Activated naive CD8-positive, alpha-beta T cell treated with anti-CD3 and anti-CD28 coated beads, Interleukin-2, amount 50 U/mL, for 24 hours (primary cell): ENCODE data around the gene ZYX.
"Not testable (repeated sequence)": the region's sequence is repeated elsewhere in the genome, so short reads cannot be mapped to it uniquely, and the experiment has no call there.

Experiments used
- ATAC-seq: fragments of 150-1000 bp; cut with Tn5 transposase; one replicate; pipeline ENCODE4 v1.10.0; 2021
- DNase-seq: peaks from one replicate; pipeline ENCODE4 v3.0.0; 2021
- H3K27ac Mint-ChIP-seq: one replicate; pipeline ENCODE4 v1.8.0; 2021; ENCODE audit warnings: mild to moderate bottlenecking, mixed read lengths
- H3K27me3 Mint-ChIP-seq: one replicate; pipeline ENCODE4 v1.8.0; 2021; ENCODE audit warnings: mixed read lengths
- H3K36me3 Mint-ChIP-seq: one replicate; pipeline ENCODE4 v1.8.0; 2021; ENCODE audit warnings: low read depth, mixed read lengths
- H3K4me1 Mint-ChIP-seq: one replicate; pipeline ENCODE4 v1.8.0; 2021; ENCODE audit warnings: mixed read lengths
- H3K4me3 Mint-ChIP-seq: one replicate; pipeline ENCODE4 v1.8.0; 2021; ENCODE audit warnings: mild to moderate bottlenecking, moderate library complexity, mixed read lengths
- H3K9me3 Mint-ChIP-seq: one replicate; pipeline ENCODE4 v1.8.0; 2021; ENCODE audit warnings: mixed read lengths

Gene ZYX

DNA sequence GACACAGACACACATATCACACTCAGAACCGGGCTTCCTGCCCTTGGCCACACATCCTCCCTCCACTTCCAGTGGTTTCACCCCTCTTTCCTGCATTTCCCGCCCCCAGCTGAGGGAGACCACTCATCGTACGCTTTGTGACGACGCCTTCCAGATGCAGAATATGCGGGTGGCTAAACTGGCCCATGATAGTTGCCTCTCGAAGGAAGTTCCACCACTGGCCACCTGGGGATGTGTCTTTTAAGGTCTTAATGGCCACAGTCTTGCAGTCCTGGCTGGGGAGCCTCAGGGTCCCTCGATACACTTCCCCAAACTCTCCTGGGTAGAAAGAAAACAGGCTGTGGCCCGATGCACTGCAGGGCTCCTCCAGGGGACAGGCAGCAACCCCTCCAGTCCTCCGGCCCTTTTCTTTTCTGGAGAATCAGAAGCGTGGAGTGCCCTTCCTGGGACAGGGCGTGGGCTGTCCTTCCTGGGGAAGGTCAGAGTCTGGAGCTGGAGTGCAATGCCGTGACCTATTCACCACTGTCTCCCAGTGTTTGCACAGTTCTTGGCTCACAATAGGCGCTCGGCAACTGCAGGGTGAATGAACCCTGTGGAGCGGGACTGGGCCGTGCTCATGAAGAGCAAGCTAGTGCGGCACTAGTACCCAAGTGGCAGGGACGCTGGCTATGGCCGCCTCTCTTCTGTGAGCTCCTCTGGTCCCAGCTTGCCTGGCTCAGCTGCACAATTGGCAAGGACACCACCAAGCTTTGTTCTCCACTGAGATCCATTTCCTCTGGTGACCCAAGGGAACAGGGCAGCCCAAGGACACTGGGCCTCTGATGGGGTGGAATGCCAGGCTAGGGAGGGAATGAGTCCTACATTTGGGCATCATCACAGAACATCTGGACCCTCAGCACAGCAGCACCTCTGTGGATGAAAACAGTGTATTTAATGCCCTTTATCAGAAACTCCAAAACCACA lies 14.3 kb downstream of the ZYX start:
- H3K27ac Mint-ChIP-seq: peak overlapping the region; percentile 52
- H3K27me3 Mint-ChIP-seq: no peaks in the 10 kb centered on the region
- DNase-seq (no peak), ATAC-seq (no peak)
- H3K36me3 Mint-ChIP-seq: peaks cover 6% of the 10 kb centered on the region
- H3K9me3 Mint-ChIP-seq: no peaks in the 10 kb centered on the region
- H3K4me3 Mint-ChIP-seq: no peak overlapping the region
- peaks cover 5% of the 10 kb centered on the region for H3K4me1 Mint-ChIP-seq

DNA sequence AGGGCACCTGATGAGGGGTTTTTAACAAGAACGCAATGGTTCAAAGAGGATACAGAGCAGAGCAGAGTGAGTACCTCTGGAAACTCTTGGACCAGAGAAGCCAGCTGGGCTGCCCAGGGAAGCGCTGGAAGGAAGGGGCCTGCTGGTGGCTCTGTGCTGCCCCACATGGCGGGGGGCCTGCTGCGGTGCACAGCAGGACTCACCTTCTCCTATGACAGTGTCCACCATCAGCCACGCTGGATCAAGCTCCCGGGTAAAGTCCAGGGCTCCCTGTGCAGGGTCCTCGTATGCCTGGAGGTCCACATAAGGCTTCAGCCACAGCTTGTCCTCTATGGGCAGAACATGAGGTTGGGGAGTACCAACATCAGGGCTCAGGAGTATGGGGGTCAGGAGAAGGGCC lies 15.0 kb downstream of the ZYX start:
- no peaks in the 10 kb centered on the region for H3K27me3 Mint-ChIP-seq
- no peak for DNase-seq
- no peak for ATAC-seq
- no peaks in the 10 kb centered on the region for H3K9me3 Mint-ChIP-seq
- no peak overlapping the region for H3K4me3 Mint-ChIP-seq
- peaks cover 5% of the 10 kb centered on the region for H3K4me1 Mint-ChIP-seq
- no peak overlapping the region for H3K27ac Mint-ChIP-seq
- peaks cover 3% of the 10 kb centered on the region for H3K36me3 Mint-ChIP-seq

- ATAC-seq (no peak), DNase-seq (no peak)
- Mint-ChIP-seq H3K9me3 (no peaks in the 10 kb centered on the region), H3K36me3 (peaks cover 3% of the 10 kb centered on the region), H3K4me1 (peaks cover 5% of the 10 kb centered on the region), H3K27me3 (no peaks in the 10 kb centered on the region), H3K4me3 (no peak overlapping the region), H3K27ac (no peak overlapping the region)
Observed at GRCh38 chr7:143396625-143397556, 15.7 kb downstream of the ZYX start.

DNA sequence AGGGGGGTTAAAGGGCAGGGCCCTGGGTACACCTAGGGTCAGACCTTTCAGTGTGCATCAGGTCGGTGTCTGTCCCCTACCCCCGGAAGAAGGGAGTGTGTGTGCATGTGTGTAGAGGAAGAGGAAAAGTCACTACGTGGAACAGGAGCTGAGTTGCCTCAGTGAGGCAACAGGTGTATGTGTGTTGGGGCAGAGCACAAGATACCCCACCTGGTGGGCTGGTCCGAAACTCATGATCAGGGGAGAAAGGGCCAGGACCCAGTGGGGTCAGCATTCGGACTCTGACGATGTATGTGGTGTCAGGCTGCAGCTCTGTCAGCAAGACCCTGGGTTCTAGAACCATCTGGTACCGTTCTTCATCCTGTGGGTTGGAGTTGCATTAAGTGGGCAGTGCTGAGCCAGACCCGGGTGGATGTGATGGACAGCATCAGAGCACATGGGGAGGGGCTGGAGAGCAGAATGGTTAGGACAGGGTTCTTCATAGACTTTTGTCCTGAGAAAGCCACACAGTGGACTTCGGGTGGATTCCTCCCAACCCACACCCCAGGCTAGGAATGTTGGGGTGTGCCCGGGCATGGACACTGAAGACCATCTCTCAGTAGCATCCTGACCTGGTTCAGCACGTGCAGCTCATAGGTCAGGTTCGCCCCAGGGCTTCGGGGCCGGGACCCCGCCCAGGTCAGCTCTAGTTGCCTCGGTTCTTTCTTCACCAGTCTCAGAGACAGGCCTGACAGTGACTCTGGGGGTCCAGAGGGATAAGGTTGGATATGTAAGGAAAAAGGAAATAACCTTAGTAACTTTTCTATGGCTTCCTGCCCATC lies 16.8 kb downstream of the ZYX start:
- H3K27me3 Mint-ChIP-seq: no peaks in the 10 kb centered on the region
- H3K4me3 Mint-ChIP-seq: no peak overlapping the region
- no peaks in the 10 kb centered on the region for H3K9me3 Mint-ChIP-seq
- ATAC-seq (no peak), DNase-seq (no peak)
- no peak overlapping the region for H3K27ac Mint-ChIP-seq
- H3K36me3 Mint-ChIP-seq: peaks cover 1% of the 10 kb centered on the region
- H3K4me1 Mint-ChIP-seq: peaks cover 5% of the 10 kb centered on the region

DNA sequence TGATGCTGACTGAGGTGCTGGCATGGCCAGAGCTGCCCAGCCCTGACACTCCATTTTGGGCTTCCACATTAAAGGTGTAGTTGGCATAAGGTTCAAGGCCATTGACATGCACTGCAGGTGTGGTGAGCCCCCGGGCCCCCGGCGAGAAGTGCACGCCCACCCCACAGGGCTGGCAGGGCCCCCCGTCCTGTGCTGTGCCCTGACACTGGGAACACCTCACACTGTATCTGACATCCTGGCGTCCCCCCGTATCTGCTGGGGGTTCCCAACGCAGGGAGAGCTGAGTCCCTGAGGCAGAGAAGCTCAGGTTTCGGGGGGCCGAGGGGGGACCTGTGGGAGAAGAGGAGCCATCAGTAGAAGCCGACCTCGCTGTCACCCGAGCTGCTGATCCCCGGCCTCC lies 17.5 kb downstream of the ZYX start:
- ATAC-seq (no peak), DNase-seq (no peak)
- H3K4me1 Mint-ChIP-seq: peaks cover 8% of the 10 kb centered on the region
- no peak overlapping the region for H3K4me3 Mint-ChIP-seq
- no peaks in the 10 kb centered on the region for H3K9me3 Mint-ChIP-seq
- no peaks in the 10 kb centered on the region for H3K27me3 Mint-ChIP-seq
- no peak overlapping the region for H3K27ac Mint-ChIP-seq
- H3K36me3 Mint-ChIP-seq: no peaks in the 10 kb centered on the region

- no peaks in the 10 kb centered on the region for H3K9me3 Mint-ChIP-seq
- H3K4me1 Mint-ChIP-seq: peaks cover 10% of the 10 kb centered on the region
- ATAC-seq (no peak), DNase-seq (no peak)
- no peak overlapping the region for H3K4me3 Mint-ChIP-seq
- no peak overlapping the region for H3K27ac Mint-ChIP-seq
- no peaks in the 10 kb centered on the region for H3K27me3 Mint-ChIP-seq
- H3K36me3 Mint-ChIP-seq: no peaks in the 10 kb centered on the region
Observed at GRCh38 chr7:143399151-143399550, 18.0 kb downstream of the ZYX start.

DNA sequence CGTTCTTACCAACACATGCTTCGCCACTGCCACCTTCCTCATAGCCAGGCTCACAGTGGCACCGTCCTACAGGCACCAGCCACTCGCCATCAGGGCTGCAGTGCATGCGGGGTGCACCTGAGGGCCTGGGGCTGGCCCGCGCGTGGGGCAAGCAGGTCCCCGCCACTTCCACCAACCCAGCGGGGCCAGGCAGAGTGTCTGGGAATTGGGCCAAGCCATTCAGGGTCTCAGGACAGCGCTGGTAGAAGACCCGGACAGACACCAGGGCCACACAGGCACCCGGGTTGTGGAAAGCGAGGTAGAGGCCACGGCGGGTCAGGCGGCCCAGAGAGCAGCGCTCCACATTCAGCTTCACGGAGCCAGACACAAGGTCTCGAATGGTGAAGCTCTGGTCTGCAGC lies 18.5 kb downstream of the ZYX start:
- Mint-ChIP-seq H3K27me3 (no peaks in the 10 kb centered on the region), H3K4me3 (no peak overlapping the region), H3K36me3 (no peaks in the 10 kb centered on the region), H3K4me1 (peaks cover 13% of the 10 kb centered on the region), H3K9me3 (no peaks in the 10 kb centered on the region), H3K27ac (no peak overlapping the region)
- DNase-seq (no peak), ATAC-seq (no peak)

DNA sequence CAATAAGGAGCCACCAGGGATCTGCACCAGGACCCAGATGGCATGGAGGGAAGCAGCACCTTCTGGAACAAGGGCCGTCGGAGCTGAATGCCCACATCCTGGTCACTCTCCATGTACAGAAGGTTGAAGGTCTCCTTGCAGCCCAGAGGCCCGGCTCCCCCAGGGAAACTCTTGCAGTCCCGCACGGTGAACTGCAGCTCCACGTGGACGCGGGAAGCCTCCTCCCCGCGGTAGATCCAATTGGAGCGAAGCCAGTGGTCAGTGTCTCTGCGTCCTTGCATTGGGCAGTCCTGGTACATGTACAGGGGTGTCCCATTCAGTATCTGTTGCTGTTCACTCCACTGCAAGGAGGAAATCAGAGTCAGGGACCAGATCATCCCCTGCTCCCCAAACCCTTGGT lies 20.1 kb downstream of the ZYX start:
- DNase-seq (no peak), ATAC-seq (no peak)
- H3K4me1 Mint-ChIP-seq: peaks cover 11% of the 10 kb centered on the region
- no peaks in the 10 kb centered on the region for H3K27me3 Mint-ChIP-seq
- H3K9me3 Mint-ChIP-seq: no peaks in the 10 kb centered on the region
- no peak overlapping the region for H3K27ac Mint-ChIP-seq
- no peaks in the 10 kb centered on the region for H3K36me3 Mint-ChIP-seq
- no peak overlapping the region for H3K4me3 Mint-ChIP-seq

DNA sequence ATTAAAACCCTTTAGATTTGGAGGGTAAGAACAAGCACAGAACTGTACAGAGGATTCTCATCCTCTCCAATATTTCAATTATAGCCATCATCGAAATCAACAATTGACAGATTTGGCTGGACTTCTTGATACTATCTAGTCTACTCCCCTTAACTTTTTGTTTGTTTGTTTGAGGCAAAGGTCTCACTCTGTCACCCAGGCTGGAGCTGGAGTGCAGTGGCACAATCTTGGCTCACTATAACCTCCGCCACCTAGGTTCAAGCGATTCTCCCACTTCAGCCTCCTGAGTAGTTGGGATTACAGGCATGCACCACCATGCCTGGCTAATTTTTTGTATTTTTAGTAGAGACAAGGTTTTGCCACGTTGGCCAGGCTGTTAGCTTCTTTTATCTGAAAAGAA lies 21.1 kb downstream of the ZYX start:
- H3K9me3 Mint-ChIP-seq, H3K27me3 Mint-ChIP-seq, H3K36me3 Mint-ChIP-seq, H3K4me3 Mint-ChIP-seq, ATAC-seq, DNase-seq, H3K27ac Mint-ChIP-seq: not testable (repeated sequence)
- peaks cover 20% of the 10 kb centered on the region for H3K4me1 Mint-ChIP-seq

DNA sequence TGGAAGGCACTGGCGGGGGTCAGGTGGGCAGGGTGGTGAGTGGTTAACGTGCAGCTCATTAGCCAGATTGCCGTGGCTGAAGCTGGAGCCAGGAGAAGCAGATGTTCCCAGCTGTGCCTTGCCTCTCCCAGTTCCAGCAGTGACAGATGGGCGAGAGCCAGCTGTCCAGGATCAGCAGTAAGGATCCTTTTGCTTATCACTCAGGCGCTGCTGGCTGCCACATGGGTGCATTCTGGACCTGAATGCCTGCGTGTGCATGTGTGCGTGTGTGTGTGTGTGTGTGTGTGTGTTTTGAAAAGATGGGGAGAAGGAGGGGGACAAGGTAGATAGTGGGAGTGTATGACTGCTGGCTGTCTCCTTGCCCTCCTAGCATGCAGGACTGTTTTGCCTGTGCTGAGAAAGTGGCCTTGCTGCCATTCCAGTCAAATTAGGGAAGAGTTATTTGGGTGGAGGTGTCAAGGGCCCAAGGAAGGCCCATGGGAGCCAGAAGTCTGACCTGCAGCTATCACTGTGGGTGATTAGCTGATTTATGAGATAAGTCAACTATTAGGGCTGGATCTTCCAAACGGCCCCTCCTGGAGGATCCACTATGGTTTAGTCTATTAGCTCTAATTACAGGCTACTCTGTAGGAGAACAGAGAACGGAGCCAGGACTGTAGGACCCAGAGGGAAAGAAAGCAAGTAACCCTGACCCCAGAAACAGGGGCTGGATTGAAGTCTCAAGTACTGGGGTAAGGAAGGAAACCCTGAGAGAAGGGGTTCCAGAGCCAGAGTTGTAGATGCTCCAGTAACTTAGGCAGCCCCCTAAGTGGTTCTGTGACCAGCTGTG lies 24.2 kb downstream of the ZYX start:
- Mint-ChIP-seq H3K4me1 (peaks cover 47% of the 10 kb centered on the region), H3K27me3 (no peaks in the 10 kb centered on the region), H3K4me3 (no peak overlapping the region), H3K9me3 (no peaks in the 10 kb centered on the region), H3K27ac (no peak overlapping the region), H3K36me3 (no peaks in the 10 kb centered on the region)
- DNase-seq: no peak
- ATAC-seq: no peak

DNA sequence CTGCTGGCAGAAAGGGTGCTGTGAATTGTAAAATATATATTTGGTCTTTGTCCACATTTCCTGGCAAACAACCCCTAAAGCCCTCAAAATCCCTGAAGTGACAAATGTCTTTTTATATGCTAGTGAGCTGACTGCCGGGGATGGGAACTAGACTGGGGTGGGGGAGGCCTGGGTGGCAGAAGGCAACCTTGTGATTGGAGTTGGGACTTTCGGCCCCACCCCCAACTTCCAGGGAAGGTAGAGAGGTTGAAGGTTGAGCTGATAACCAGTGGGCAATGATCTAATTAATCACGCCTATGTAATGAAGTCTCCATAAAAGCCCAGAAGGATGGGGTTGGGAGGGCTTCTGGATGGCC lies 24.8 kb downstream of the ZYX start:
- H3K9me3 Mint-ChIP-seq: no peaks in the 10 kb centered on the region
- no peaks in the 10 kb centered on the region for H3K27me3 Mint-ChIP-seq
- no peak overlapping the region for H3K4me3 Mint-ChIP-seq
- peaks cover 50% of the 10 kb centered on the region for H3K4me1 Mint-ChIP-seq
- no peaks in the 10 kb centered on the region for H3K36me3 Mint-ChIP-seq
- DNase-seq (no peak), ATAC-seq (no peak)
- H3K27ac Mint-ChIP-seq: no peak overlapping the region

DNA sequence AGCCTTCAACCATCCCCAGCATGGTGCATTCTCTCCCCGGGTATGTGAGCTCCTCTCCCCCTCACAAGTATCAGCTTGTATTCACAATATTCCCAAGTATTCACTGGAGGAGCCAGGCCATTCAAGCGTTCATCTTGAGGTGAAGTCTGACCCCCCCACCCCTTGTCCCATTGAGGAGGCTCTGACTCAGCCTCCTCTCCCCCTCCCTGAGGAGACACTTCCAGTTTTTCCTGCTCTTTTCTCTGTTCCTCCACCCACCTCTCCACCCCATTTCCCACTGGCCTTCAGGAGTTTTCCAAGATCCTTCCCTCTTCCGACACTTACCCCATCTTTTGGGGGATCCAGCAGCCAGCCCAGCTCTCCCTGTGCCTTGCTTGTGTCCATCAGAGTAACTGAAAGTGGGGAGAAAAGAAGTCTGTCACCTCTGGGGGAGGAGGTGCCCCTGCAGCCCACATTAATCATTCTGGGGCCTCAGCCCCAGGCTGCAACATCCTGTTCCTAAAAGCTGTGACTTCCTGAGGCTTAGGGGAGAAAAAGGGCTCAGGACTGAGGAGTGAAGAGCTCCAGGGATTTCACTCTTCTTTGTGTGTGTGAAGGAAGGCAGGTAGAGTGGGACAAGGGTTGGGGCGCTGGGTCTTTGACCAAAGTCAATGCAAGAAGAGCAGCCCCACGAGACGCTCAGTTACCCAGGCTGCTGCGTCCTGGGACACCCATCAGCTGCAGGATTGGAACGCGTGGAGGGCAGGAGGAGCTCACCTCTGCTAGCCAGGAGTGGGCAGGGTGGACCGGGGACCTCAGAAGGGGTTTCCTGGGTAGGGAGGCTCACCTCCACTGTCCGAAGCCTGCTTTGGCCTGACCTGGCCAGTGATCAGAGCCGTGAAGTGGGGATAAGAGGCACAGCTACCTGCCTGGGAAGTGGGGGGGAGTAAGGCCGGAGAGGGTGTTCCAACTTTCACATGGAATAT lies 26.4 kb downstream of the ZYX start:
- DNase-seq: no peak
- H3K9me3 Mint-ChIP-seq: no peaks in the 10 kb centered on the region
- peak; percentile 79 for ATAC-seq
- H3K27me3 Mint-ChIP-seq: no peaks in the 10 kb centered on the region
- peaks cover 58% of the 10 kb centered on the region for H3K4me1 Mint-ChIP-seq
- H3K4me3 Mint-ChIP-seq: peak overlapping the region; percentile 80
- H3K27ac Mint-ChIP-seq: peak overlapping the region; percentile 73
- no peaks in the 10 kb centered on the region for H3K36me3 Mint-ChIP-seq

- peak overlapping the region; percentile 80 for H3K4me3 Mint-ChIP-seq
- peaks cover 58% of the 10 kb centered on the region for H3K4me1 Mint-ChIP-seq
- H3K9me3 Mint-ChIP-seq: no peaks in the 10 kb centered on the region
- H3K36me3 Mint-ChIP-seq: no peaks in the 10 kb centered on the region
- ATAC-seq (no peak), DNase-seq (no peak)
- peak overlapping the region; percentile 73 for H3K27ac Mint-ChIP-seq
- H3K27me3 Mint-ChIP-seq: no peaks in the 10 kb centered on the region
Observed at GRCh38 chr7:143408252-143408685, 27.1 kb downstream of the ZYX start.
